HS-27A (cell line): ENCODE measurements around the gene HNF4A.
"Not testable (repeated sequence)": the region's sequence is repeated elsewhere in the genome, so short reads cannot be mapped to it uniquely, and the experiment has no call there.

ENCODE experiments used
- DNase-seq: peaks from one replicate; pipeline ENCODE4 v3.0.0-alpha.2; 2012; ENCODE audit warnings: low read depth, missing footprints

Gene HNF4A

GRCh38 chr20:44355498-44356352 is at the start of gene HNF4A:
Gene HNF4A, plus strand, starts transcription at chr20:44355699. Its CDS starts 106 bp downstream, at chr20:44355805.
- DNase-seq: no peak

- no peak for DNase-seq
These were observed 48.6 kb upstream of the HNF4A start for GRCh38 chr20:44306927-44307326.

- no peak for DNase-seq
These were observed 45.5 kb upstream of the HNF4A start for GRCh38 chr20:44309763-44310663.

GRCh38 chr20:44310664-44311639 is 44.5 kb upstream of the HNF4A start, which contains the start of gene FITM2:
Gene FITM2, minus strand, starts transcription at chr20:44311202. Its CDS starts 54 bp downstream, at chr20:44311148.
- DNase-seq: peak; percentile 95

GRCh38 chr20:44314870-44315269 is 40.6 kb upstream of the HNF4A start:
- DNase-seq: no peak

- no peak for DNase-seq
These were observed 35.6 kb upstream of the HNF4A start for GRCh38 chr20:44319839-44320422.

GRCh38 chr20:44324343-44324742 is 31.2 kb upstream of the HNF4A start:
- DNase-seq: no peak

GRCh38 chr20:44326391-44327159 is 28.9 kb upstream of the HNF4A start:
- DNase-seq: no peak

GRCh38 chr20:44327748-44328147 is 27.8 kb upstream of the HNF4A start:
- DNase-seq: not testable (repeated sequence)

GRCh38 chr20:44328428-44328827 is 27.1 kb upstream of the HNF4A start:
- DNase-seq: no peak

- DNase-seq: no peak
These were observed 24.3 kb upstream of the HNF4A start for GRCh38 chr20:44331201-44331600.

GRCh38 chr20:44334306-44334705 is 21.2 kb upstream of the HNF4A start:
- DNase-seq: no peak

GRCh38 chr20:44334709-44335108 is 20.8 kb upstream of the HNF4A start:
- no peak for DNase-seq

- DNase-seq: no peak
These were observed 19.8 kb upstream of the HNF4A start for GRCh38 chr20:44335675-44336074.

- DNase-seq: no peak
These were observed 19.4 kb upstream of the HNF4A start for GRCh38 chr20:44336086-44336485.

GRCh38 chr20:44336725-44337380 is 18.6 kb upstream of the HNF4A start, which contains the start of gene R3HDML:
Gene R3HDML, plus strand, starts transcription at chr20:44337043. Its CDS starts 115 bp downstream, at chr20:44337158.
- DNase-seq: no peak

GRCh38 chr20:44342248-44342647 is 13.3 kb upstream of the HNF4A start:
- no peak for DNase-seq

GRCh38 chr20:44343162-44343675 is 12.3 kb upstream of the HNF4A start:
- no peak for DNase-seq

GRCh38 chr20:44344723-44345122 is 10.8 kb upstream of the HNF4A start:
- DNase-seq: no peak
